Rectal smooth muscle tissue (tissue), 1 donor: Measurements from ENCODE around the gene RIPOR3.

Experiments
- H3K27ac ChIP-seq: one replicate; pipeline ENCODE4 v1.7.0; 2013; ENCODE audit warnings: low read depth, low read length, inconsistent platforms
- H3K27me3 ChIP-seq: one replicate; pipeline ENCODE4 v1.7.0; 2013; ENCODE audit warnings: low read length; ENCODE audit not compliant: control insufficient read depth, insufficient read depth
- H3K36me3 ChIP-seq: one replicate; pipeline ENCODE4 v1.7.0; 2013; ENCODE audit warnings: low read length; ENCODE audit not compliant: control insufficient read depth, insufficient read depth
- H3K4me1 ChIP-seq: one replicate; pipeline ENCODE4 v1.7.0; 2013; ENCODE audit warnings: low read length; ENCODE audit not compliant: control insufficient read depth, insufficient read depth
- H3K4me3 ChIP-seq: one replicate; pipeline ENCODE4 v1.7.0; 2013; ENCODE audit warnings: low read length
- H3K9ac ChIP-seq: one replicate; pipeline ENCODE4 v1.7.0; 2013; ENCODE audit warnings: low read length

RIPOR3 gene

GRCh38 chr20:50536333-50536732 lies 155.0 kb downstream of the RIPOR3 start:
- peaks cover 10% of the 10 kb centered on the region for H3K4me1 ChIP-seq
- no peaks in the 10 kb centered on the region for H3K36me3 ChIP-seq
- H3K27ac ChIP-seq = no peak overlapping the region
- no peak overlapping the region for H3K4me3 ChIP-seq
- H3K27me3 ChIP-seq = no peaks in the 10 kb centered on the region
- H3K9ac ChIP-seq = no peak overlapping the region
